CD4-positive, alpha-beta T cell treated with Interleukin-21 for 1 hour (primary cell): ENCODE results near the gene ALPK3.

Source experiments
- DNase-seq: peaks from one replicate; pipeline ENCODE4 v3.0.0-alpha.2; 2020

ALPK3 gene

DNA sequence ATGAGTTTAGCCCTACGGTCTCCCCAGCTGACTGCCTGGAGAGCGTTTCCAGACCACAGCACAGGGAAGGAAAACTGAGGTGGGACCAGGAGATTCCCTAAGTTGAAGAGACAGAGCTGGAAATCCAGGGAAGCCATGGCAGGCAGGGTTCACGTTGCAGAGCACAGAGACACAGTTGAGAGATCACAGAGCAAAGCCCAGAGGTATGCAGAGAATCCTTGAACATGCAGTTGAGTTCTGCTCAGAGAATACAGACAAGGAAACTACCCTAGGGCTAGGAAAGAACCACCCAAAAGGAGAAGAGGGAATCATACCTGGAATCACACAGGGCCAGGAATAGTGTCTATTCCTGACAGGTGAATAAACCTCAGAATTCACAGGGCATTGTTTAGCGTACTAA, 81.6 kb downstream of the ALPK3 start:
- DNase-seq = no peak

DNA sequence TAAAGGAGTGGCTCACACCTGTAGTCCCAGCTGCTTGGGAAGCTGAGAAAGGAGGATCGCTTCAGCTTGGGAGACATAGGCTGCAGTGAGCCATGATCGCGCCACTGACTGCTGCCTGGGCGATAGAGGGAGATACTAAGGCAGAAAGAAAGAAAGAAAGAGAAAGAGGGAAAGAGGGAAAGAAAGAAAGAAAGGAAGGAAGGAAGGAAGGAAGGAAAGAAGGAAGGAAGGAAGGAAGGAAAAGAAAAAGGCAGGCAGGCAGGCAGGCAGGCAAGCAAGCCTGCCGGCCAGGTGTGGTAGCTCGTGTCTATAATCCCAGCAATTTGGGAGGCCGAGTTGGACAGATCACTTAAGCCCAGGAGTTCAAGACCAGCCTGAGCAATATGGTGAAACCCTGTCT, 82.6 kb downstream of the ALPK3 start:
- no peak for DNase-seq

- no peak for DNase-seq
Observed at GRCh38 chr15:84901540-84901939, 84.4 kb downstream of the ALPK3 start.

- no peak for DNase-seq
Observed at GRCh38 chr15:84903751-84904150, 86.6 kb downstream of the ALPK3 start.

GRCh38 chr15:84904419-84904818, 87.3 kb downstream of the ALPK3 start:
- no peak for DNase-seq

DNA sequence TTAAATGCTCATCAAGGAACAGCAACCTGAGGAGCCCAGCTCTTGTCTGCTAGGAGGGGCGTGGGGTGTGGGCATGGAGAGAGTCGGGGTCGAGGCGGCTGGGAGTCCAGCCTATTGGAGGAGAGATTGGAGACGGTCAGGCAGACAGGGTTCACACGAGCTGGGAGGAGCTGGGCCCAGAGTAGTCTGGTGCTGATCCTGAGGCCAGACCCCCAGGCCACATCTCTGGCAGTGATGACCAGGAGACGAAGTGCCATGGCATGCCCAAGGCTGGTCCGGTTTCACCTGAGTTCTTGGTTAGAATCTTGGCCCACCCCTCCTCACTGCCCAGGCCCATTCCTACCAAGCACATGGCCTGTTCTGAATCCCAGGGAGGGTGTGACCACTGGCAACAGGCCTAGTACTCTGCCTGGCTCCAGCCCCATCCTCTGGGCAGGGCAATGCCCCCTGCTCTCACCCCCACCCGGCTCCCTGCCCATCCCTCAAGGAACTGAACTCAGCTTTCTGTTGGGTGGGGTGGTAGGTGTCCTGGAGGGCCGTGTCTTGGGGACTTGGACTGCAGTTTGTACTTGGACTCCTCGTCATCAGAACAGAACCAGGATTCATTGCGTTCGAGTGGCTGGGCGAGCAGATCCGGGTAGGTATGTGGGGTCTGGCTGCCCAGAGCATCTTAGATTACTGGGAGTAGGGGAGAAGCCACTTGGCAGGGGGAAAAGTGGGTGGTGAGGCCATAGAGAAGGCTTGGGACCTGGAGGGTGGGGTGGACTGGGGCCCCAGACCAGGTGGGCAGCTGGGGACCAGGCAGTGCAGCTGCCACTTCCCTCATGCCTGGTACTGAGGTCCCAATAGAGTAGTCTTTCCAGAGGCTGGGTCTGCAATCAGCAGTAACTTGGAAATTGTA, 88.1 kb downstream of the ALPK3 start:
- no peak for DNase-seq

DNA sequence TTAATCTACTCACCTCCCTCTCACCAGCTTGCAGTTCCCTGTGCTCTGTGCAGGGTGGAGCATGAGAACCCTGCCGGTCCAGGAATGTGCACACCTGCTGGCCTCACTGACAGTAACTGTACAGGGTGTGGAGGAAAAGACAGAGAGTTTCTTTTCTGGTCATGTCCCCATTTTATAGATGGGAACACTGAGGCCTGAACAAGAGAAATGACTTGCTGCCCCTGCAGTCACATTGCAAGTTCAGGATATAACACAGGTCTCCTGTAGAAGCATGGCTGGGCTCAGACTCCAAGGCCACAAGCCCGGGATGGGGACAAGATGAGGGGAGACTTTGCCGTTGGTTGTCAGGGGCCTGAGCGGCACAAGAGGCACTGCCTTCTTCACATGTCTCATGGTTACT, 90.6 kb downstream of the ALPK3 start:
- DNase-seq = no peak

DNA sequence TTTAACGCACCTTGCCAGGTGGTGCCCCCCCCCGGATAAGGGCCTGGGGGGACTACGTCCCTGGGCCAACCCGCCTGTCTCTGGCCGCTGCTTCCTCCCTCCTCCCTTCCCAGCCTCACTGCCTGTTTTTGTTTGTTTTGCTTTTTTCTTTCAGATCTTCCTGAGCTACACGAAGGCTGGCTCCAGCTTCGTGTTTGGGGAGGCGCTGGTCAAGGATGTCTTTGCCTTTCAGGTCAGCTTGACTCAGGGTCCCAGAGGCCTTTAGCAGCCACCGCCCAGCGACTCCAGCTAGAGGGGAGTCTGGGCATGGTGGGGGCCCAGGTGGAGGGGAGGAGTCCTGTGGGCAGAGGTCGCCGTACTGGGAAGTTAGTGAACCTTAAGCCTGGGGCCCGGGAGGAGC, 91.4 kb downstream of the ALPK3 start:
- DNase-seq = no peak

DNA sequence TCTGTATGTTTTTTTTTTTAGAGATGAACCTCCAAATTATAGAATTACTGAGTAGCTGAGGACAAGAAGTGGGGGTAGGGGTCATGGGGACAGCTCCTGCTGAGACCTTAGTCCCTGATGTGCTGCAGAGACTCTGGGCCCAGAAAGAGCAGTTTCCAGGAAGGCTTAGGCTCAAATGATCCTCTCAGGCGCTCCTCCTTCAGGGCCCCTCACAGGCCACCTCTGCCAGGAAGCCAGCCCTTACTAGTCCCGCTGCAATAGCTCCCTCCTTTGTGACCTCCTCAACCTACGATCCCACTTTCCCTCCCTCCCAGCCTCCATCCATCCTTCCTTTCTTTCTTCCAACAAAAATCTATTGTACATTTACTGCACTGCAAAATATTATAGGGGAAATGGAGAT, 91.9 kb downstream of the ALPK3 start:
- DNase-seq = no peak

DNA sequence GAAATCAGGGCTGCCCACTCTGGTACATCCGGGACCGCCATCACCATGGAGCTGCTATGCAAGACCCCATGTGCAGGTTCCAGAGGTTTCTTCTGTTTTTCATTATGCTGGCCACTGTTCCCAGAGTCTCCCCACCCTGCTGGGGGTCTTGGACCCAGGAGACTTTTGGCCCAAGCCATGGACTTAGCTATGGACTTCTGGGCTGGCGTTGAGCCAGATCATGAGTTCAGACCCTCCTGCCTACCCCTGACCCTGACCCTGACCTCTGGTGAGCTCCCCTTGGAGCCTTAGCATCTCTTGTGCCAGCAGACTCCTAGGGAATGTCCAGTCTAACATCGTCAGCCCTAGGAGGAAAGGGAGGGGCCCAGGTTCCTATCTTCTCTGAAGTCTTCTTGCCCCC, 92.6 kb downstream of the ALPK3 start:
- DNase-seq = no peak

DNA sequence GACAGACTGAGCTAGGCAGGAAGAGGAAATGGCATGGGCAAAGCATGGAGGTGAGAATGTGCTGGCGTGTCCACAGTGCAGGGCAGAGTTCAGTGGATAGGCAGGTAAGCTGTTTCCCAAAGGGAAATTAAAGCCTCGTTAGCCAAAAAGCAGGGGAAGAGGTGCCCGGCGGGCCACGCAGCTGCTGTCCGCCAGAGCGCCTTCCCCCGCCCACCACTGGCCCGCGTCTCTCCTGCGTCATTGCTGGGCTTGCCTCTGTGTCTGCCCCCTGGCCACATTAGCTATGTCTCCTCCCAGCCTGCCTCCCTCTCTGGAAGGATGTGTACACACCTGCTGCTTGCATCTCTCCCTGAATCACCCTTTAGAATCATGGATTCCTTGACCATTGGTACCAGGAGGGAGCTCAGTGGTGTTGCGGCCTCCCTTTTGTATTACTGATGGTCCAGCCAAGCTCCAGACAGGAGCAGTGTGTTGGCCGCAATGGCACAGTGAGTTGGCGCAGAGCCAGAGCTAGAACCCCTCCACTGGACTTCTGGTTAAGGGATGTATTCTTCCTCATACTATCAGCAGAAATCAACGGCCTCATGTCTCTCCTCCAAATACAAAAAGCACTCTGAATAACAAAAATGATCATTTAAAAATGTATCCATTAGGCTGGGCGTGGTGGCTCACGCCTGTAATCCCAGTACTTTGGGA, 93.9 kb downstream of the ALPK3 start:
- no peak for DNase-seq

GRCh38 chr15:84911879-84912660, 94.9 kb downstream of the ALPK3 start:
- no peak for DNase-seq

GRCh38 chr15:84913360-84913723, 96.2 kb downstream of the ALPK3 start:
- no peak for DNase-seq

DNA sequence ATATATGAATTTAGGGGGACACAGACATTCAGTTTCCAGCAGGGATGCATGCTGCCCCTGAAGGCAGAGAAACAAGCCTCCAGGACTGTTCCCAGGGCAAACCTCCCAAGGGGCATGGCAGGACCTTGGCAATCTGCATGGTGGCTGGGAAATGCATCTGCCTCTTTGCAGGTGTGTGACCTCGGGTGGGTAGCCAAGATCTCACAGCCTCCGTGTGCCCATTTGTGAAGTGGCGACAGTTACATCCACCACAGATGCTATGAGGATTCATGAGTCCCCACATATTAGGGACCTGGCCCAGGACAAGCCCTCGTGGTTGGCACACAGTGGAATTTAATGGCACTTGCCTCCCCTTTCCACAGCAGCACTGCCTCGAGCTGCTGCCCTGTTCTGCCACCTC, 97.2 kb downstream of the ALPK3 start:
- no peak for DNase-seq

- peak; percentile 12 for DNase-seq
Observed at GRCh38 chr15:84914909-84915605, 97.9 kb downstream of the ALPK3 start.

GRCh38 chr15:84915606-84915958, 98.4 kb downstream of the ALPK3 start:
- DNase-seq = no peak

- DNase-seq = no peak
Observed at GRCh38 chr15:84917452-84917851, 100.3 kb downstream of the ALPK3 start.

- no peak for DNase-seq
Observed at GRCh38 chr15:84919106-84919667, 102.0 kb downstream of the ALPK3 start.

DNA sequence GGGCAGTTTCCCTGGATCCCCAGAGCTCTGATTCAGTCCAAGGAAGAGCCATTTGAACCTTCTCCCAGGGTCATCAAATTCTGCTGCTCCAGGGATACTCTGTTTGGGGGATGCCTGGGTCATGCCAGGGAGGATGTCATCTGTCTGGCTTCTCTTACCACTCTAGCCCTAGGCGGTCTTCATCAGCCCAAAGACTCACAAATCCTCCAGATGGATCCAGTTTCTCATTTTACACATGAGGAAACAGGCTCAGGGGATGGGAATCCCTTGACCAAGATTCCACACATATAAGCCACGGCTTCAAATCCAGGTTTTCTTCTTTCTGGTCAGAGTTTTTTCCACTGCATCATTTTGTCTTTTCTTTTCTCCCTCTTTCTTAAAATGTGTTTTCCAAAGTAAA, 104.0 kb downstream of the ALPK3 start:
- no peak for DNase-seq

DNA sequence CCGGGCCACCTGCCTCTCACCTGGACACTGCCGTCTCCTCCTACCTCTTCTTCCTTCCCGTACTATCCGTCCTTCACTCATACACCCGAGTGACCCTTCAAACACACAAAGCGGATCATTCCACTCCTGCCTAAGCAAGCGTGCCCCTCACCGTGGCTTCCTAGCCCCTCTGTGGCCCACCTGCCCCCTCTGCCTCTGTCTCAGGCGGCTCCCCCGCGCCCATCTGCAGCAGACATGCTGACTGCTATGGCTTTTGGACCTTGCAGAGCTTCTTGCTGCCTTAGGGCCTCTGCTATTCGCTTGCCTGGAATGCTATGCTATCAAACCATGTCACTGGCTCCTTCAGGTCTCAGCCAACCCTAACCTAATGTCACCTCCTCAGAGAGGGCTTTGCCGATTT, 105.4 kb downstream of the ALPK3 start:
- DNase-seq = no peak
